Body of pancreas (tissue), 4 donors: Measurements from ENCODE around the gene CCDC106. TPM values are rescaled to one million over a fixed set of nuclear protein-coding genes. Genes with fewer than 3 reads are reported as not detected.

Source experiments
- ATAC-seq: fragments of 150-250 bp; one replicate; pipeline ENCODE4 v1.9.1; 2016
- DNase-seq, 4 donors: peaks; one replicate each; pipeline ENCODE4 v3.0.0-alpha.2; 2019
- H3K27ac ChIP-seq, 4 donors: fragments of 200-600 bp; sonication (generic); 1 replicate in 3 of 4; 2 replicates in 1 of 4; pipeline versions ENCODE4 v1.5.1 to v1.6.1; 2016 to 2019; ENCODE audit warnings: mild to moderate bottlenecking in 1 of 4, mixed read lengths in 1 of 4, moderate library complexity in 1 of 4
- H3K27me3 ChIP-seq, 2 donors: fragments of 200-600 bp; sonication (generic); one replicate each; pipeline ENCODE4 v1.6.0; 2016; ENCODE audit warnings: mild to moderate bottlenecking in 1 of 2
- H3K36me3 ChIP-seq, 2 donors: fragments of 200-600 bp; sonication (generic); replicated peaks in 1 of 2; 2 replicates each; pipeline ENCODE4 v1.5.1; 2016; ENCODE audit warnings: low read depth in 2 of 2; ENCODE audit not compliant: insufficient read depth in 1 of 2
- H3K4me1 ChIP-seq: fragments of 200-600 bp; sonication (generic); one replicate; pipeline ENCODE4 v1.6.0; 2016
- H3K4me3 ChIP-seq, 2 donors: fragments of 200-600 bp; sonication (generic); 1 replicate in 1 of 2; 2 replicates in 1 of 2; pipeline ENCODE4 v1.5.1; 2016 to 2019
- H3K9me3 ChIP-seq, 3 donors: fragments of 200-600 bp; sonication (generic); 1 replicate in 2 of 3; 2 replicates in 1 of 3; pipeline ENCODE4 v1.5.1; 2016
- CTCF ChIP-seq, 7 experiments: fragments of 450-650 bp in 4 of 7; fragments of 200-600 bp in 3 of 7; sonication (generic) in 3 of 7; IDR thresholded peaks; one replicate each; pipeline ENCODE4 v1.5.1; 2016 to 2019; ENCODE audit warnings: antibody characterized with exemption in 7 of 7
- POLR2A ChIP-seq, 3 donors: fragments of 450-650 bp; IDR thresholded peaks; one replicate each; pipeline ENCODE4 v1.6.1; 2016; ENCODE audit warnings: antibody characterized with exemption in 3 of 3, mild to moderate bottlenecking in 2 of 3
- WGBS, 2 donors: methylation state at CpG; one replicate each; pipeline ENCODE4 v1.1.5; 2017; 5-methylcytosine and 5-hydroxymethylcytosine counted together
- intact Hi-C: fragments of 100-400 bp; cut with DNase I; formaldehyde crosslinking; loops from one replicate; pipeline ENCODE4 v1.15.1; 2023
- total RNA-seq, 2 donors: library from RNA; depleted of rRNA; stranded (reverse); fragments of >200 nt; gene quantifications; one replicate each; pipeline ENCODE4 v1.1.0, GENCODE V29; 2016

The CCDC106 gene
- total RNA-seq, 2 donors from 2014 or later, result 5.9 to 15.0 TPM

- no peak for ATAC-seq
- DNase-seq, result no peak
- H3K36me3 ChIP-seq, result peaks cover 24 to 56% of the 10 kb centered on the region in 2 donors
- H3K9me3 ChIP-seq, result no peaks in the 10 kb centered on the region
- H3K4me1 ChIP-seq, result peaks cover 12% of the 10 kb centered on the region
- no peak overlapping the region for H3K4me3 ChIP-seq
- no peaks in the 10 kb centered on the region for H3K27me3 ChIP-seq
- intact Hi-C loops, result no loop called here
- WGBS, 2 donors, result 90 to 97% methylated on average over 13 to 20 of the region's 20 CpGs
- TF ChIP-seq CTCF (IDR thresholded peaks at IDR 0.05) (no peak), POLR2A (IDR thresholded peaks at IDR 0.05) (no peak)
- no peak overlapping the region for H3K27ac ChIP-seq
Observed at GRCh38 chr19:55663846-55664536, 16.0 kb downstream of the CCDC106 start.

- H3K4me3 ChIP-seq, result no peak overlapping the region
- no peak for ATAC-seq
- peaks cover 31 to 65% of the 10 kb centered on the region in 2 donors for H3K36me3 ChIP-seq
- no peak for DNase-seq
- TF ChIP-seq POLR2A (IDR thresholded peaks at IDR 0.05), result no peak
- TF ChIP-seq CTCF (IDR thresholded peaks at IDR 0.05), result no peak
- H3K27me3 ChIP-seq, result no peaks in the 10 kb centered on the region
- H3K4me1 ChIP-seq, result peaks cover 11% of the 10 kb centered on the region
- H3K9me3 ChIP-seq, result no peaks in the 10 kb centered on the region
- no peak overlapping the region for H3K27ac ChIP-seq
- 79 to 93% methylated on average over 5 to 12 of the region's 12 CpGs for WGBS, 2 donors
- intact Hi-C loops, result no loop called here
Observed at GRCh38 chr19:55666343-55667005, 18.5 kb downstream of the CCDC106 start.

GRCh38 chr19:55667006-55667381 is 19.0 kb downstream of the CCDC106 start:
- H3K27me3 ChIP-seq, result no peaks in the 10 kb centered on the region
- 86% methylated on average over 4 of the region's 4 CpGs; no CpG with 5 or more reads in 1 of the 2 donors for WGBS, 2 donors
- no peak for DNase-seq
- H3K4me3 ChIP-seq, result no peak overlapping the region
- no peak overlapping the region for H3K27ac ChIP-seq
- peaks cover 29 to 60% of the 10 kb centered on the region in 2 donors for H3K36me3 ChIP-seq
- H3K9me3 ChIP-seq, result no peaks in the 10 kb centered on the region
- intact Hi-C loops, result no loop called here
- H3K4me1 ChIP-seq, result peaks cover 11% of the 10 kb centered on the region
- no peak for TF ChIP-seq CTCF (IDR thresholded peaks at IDR 0.05)
- TF ChIP-seq POLR2A (IDR thresholded peaks at IDR 0.05), result no peak
- ATAC-seq, result no peak

- intact Hi-C loops, result no loop called here
- Histone ChIP-seq H3K9me3 (no peaks in the 10 kb centered on the region), H3K4me1 (peaks cover 11% of the 10 kb centered on the region), H3K4me3 (no peak overlapping the region), H3K27ac (peak overlapping the region in 1 of 4 donors; percentile 18), H3K36me3 (peaks cover 24 to 58% of the 10 kb centered on the region in 2 donors), H3K27me3 (no peaks in the 10 kb centered on the region)
- WGBS, 2 donors, result 84 to 90% methylated on average over 9 to 12 of the region's 12 CpGs
- ATAC-seq, result no peak
- no peak for TF ChIP-seq POLR2A (IDR thresholded peaks at IDR 0.05)
- no peak for TF ChIP-seq CTCF (IDR thresholded peaks at IDR 0.05)
- no peak for DNase-seq
Observed at GRCh38 chr19:55667511-55667910, 19.5 kb downstream of the CCDC106 start.
